ENCODE measurements around the gene SH2D3C.

The SH2D3C gene

DNA sequence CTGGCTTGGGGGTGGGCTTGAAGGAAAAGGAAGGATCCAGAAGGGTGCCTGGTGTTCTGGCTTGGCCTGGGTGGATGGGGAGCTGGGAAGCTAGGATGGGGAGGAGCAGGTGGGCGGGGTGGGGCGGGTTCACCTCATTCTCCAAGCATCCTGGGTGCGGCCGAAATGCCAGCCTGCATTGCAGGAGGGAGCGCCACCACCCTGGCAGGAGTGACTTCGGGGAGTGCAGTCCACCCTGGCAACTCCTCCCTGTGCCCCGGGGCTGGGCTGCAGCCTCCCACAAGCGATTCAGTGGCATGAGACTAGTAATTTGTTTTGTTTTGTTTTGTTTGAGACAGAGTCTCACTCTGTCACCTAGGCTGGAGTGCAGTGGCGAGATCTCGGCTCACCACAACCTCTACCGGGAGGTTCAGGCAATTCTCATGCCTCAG is 57.1 kb downstream of the SH2D3C start:
- Mint-ChIP-seq H3K27me3 (no peaks in the 10 kb centered on the region), H3K36me3 (no peaks in the 10 kb centered on the region), H3K27ac (peak overlapping the region; percentile 61), H3K4me1 (ENCODE audit: low read depth) (peaks cover 24% of the 10 kb centered on the region), H3K9me3 (ENCODE audit: low read depth) (no peaks in the 10 kb centered on the region), H3K4me3 (peak overlapping the region; percentile 35)

DNA sequence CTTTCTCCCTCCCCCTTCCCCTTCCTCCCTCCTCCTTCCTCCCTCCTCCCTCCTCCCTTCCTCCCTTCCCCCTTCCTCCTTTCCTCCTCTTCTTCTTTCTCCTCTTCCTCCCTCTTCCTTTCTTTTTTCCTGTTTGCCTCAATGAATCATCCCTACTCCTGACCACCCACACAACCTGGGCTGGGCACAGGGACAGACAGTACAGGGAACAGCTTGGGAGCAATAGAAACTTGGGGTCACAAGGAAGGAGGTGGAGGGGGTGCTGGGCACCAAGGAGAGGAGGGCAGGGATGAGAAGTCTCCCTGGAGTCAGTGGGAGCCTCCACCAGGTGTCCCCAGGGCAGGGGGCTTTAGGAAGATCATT is 57.6 kb downstream of the SH2D3C start:
- Mint-ChIP-seq H3K27me3 (no peaks in the 10 kb centered on the region), H3K9me3 (ENCODE audit: low read depth) (no peaks in the 10 kb centered on the region), H3K27ac (peak overlapping the region; percentile 79), H3K4me1 (ENCODE audit: low read depth) (peaks cover 30% of the 10 kb centered on the region), H3K4me3 (peak overlapping the region; percentile 35), H3K36me3 (no peaks in the 10 kb centered on the region)

DNA sequence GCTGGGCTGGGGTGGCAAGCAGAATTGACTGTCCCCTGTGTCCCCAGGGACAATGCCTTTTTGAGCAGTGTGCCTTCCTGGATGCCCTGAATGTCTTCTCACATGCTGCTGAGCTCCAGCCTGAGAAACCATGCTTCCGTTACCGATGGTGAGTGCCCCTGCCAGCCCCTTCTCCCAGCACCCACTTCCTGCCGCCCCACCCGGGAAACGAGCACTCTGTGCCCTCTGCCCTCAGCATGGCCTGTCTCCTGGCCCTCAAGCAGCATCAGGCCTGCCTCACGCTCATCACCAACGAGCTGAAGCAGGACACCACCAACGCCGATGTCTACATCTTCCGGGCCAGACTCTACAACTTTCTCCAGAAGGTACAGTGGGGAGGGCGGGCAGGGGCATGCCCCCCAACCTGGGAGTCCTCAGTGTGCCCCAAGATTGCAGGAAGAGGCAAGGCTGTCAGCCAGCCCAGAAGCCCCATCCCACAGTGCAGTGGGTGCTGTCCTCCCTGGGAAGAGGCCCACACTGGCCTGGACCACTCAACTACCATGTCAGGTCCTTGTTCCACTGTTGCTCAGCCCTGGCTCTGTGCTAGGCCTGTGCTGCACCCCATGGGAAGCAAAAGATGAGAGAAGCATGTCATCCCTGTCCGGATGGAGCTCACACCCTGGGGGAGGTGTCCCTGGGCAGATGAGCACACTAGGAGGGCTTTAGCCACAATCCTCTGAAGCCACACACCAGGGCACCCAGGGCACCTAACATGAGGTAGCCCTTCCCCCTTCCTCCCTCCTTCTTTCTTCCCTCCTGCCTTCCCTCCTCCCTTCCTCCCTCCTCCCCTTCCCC is 58.2 kb downstream of the SH2D3C start:
- Mint-ChIP-seq H3K9me3 (ENCODE audit: low read depth) (no peaks in the 10 kb centered on the region), H3K27ac (peak overlapping the region; percentile 90), H3K36me3 (no peaks in the 10 kb centered on the region), H3K4me1 (ENCODE audit: low read depth) (peaks cover 33% of the 10 kb centered on the region), H3K4me3 (peak overlapping the region; percentile 11), H3K27me3 (no peaks in the 10 kb centered on the region)

DNA sequence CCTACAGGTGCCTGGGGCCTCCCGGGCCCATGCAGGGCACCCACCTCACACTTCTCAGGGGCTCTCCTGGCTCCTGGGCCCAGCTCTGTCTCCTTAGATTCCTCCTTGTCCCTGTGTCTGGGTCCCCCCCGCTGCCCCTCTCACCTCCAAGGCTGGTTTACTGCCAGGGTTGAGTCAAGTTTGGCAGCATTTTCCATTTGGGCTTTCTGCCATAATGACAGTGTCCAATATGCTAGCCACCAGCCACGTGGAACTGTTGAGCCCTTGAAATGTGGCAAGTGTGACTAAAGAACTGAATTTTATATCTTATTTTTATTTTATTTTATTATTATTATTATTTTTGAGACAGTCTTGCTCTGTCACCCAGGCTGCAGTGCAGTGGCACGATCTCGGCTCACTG is 60.7 kb downstream of the SH2D3C start:
- no peak overlapping the region for H3K27ac Mint-ChIP-seq
- no peaks in the 10 kb centered on the region for H3K36me3 Mint-ChIP-seq
- H3K27me3 Mint-ChIP-seq: no peaks in the 10 kb centered on the region
- H3K9me3 Mint-ChIP-seq (ENCODE audit: low read depth): no peaks in the 10 kb centered on the region
- peaks cover 37% of the 10 kb centered on the region for H3K4me1 Mint-ChIP-seq (ENCODE audit: low read depth)
- H3K4me3 Mint-ChIP-seq: no peak overlapping the region

DNA sequence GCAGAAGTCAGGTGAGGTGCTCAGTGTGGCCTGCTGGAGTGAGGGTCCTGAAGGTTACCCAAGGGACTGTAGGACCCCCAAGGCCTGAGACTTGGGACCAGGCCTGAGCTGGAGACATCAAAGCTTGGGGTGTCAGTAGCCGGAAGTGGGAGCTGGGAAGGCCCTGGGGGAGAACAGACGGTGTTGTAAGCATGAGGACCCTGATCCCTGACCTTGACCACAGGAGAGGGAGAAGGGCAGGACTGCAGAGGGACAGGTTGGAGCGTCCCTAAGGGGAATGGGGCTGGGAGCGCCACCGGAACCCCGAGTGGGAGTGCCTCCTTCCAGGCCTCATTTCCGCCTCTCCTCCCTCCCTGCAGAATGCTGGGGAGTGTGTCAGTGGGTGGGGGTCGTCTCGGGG is 62.1 kb downstream of the SH2D3C start:
- Mint-ChIP-seq H3K27me3 (no peaks in the 10 kb centered on the region), H3K27ac (peak overlapping the region; percentile 98)

DNA sequence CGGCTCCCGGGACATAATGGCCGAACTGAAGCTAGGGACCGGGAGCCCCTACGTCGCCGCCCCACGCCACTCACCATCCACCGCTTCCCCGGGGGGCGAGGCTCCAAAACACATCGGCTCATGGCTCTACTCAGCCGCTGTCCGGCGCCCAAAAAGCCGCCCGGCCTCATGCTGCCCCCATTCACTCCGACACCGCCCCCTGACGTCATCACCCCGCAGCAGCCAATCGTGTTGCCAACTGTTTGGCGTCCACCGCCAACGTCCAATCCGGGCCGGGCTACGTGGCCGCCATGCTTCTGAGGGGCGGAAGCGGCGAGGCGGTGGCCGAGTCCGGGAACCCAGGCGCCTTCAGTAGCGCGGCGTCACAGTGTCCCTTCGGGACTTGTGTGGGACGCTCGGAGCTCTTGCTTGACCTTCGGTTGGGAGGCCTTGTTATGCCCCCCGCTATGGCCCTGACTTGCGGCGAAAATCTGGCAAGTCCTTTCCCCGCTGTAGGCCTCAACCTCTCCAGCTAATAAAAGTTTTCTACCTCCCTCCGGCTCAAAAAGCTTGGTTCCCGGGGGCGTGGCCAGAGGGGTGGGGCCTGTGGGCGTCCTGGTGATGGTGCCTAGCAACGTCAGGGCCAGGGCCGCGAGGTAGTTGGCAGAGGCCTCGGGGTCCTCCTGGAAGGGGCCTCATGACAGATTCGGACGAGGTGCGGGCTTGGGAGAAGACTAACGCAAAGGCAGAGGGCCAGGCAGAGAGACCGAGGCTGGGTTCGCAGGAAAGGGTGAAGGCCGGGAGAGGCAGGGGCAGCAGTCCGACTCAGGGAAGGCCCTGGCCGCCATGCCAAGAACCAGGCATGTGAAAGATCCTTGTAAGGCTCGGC is 62.8 kb downstream of the SH2D3C start, which contains the start of the genes PTRH1 and TTC16:
Gene PTRH1 (minus strand): TSS at position 194 of the 868 bp plus-strand sequence. CDS start 24 bp downstream, at position 170.
Gene TTC16 (plus strand): TSS at position 610 of the 868 bp plus-strand sequence. CDS start 67 bp downstream, at position 677.
- H3K36me3 Mint-ChIP-seq: no peaks in the 10 kb centered on the region
- peaks cover 42% of the 10 kb centered on the region for H3K4me1 Mint-ChIP-seq (ENCODE audit: low read depth)
- H3K27ac Mint-ChIP-seq: peak within 1 kb of the TSS; percentile 98
- H3K9me3 Mint-ChIP-seq (ENCODE audit: low read depth): no peaks in the 10 kb centered on the region
- H3K27me3 Mint-ChIP-seq: no peaks in the 10 kb centered on the region
- H3K4me3 Mint-ChIP-seq: peak within 1 kb of the TSS; percentile 100

More for the DNA sequence above, 62.1 kb downstream of the SH2D3C start:
- H3K4me3 Mint-ChIP-seq: peak overlapping the region; percentile 100
- no peaks in the 10 kb centered on the region for H3K36me3 Mint-ChIP-seq
- H3K4me1 Mint-ChIP-seq (ENCODE audit: low read depth): peaks cover 42% of the 10 kb centered on the region
- H3K9me3 Mint-ChIP-seq (ENCODE audit: low read depth): no peaks in the 10 kb centered on the region

DNA sequence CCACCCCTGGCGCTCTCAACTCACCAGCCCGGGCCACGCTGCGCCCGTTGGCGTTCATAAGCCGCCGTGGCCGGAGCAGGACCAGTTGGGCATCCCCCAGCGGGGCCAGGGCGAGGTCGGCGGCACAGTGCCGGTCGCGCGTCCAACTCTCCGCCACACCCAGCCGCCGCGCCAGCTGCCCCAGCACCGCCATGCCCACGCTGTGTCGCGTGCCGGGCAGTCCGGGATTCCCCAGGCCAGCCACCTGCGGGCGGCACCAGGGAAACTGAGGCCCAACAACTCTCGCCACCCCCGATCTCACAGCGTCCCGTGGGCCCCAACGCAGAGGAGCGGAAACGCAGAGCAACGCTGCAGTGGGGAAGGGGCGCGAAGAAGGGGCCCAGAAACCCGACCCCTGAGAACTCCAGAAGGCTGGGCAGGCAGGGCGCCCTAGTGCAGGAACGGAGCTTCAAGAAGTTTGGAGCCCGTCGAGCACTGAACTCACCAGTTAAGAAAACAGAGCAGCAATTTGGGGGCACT is 63.5 kb downstream of the SH2D3C start:
- H3K4me1 Mint-ChIP-seq (ENCODE audit: low read depth): peaks cover 44% of the 10 kb centered on the region
- H3K27ac Mint-ChIP-seq: peak overlapping the region; percentile 98

DNA sequence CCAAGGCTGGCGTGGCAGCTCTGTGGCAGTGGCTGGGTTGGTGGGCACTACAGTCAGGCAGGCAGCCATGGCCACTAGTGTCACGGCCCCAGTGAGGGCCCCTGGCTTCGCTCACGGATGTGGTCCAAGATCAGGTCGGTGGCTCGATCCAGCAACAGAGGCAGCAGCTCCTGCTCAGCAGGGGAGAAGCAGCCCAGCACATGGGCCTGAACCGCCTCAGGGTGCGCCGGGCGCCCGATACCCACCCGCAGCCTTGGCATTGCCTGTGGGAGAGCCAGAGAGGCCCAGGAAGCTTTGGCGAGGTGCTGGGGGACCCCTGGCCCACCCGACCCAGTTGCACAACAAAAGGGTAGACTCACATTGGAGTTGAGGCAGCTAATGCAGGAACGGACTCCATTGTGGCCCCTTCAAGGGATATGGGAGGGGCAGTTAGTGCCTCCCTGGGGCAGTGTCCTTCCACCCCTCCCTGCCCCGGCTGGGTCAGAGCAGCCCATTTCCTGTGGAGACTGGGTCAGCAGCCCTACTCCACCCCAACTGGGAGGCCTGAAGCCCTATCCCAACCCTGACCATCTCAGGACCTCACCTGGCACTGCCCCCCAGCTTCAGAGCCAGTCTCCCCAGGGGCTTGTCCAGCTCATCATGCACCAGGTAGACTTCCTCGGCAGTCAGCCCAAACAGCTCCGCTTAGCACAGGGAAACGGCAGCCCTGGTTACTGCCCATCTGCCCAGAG is 64.3 kb downstream of the SH2D3C start:
- Mint-ChIP-seq H3K4me1 (ENCODE audit: low read depth) (peaks cover 36% of the 10 kb centered on the region), H3K36me3 (no peaks in the 10 kb centered on the region), H3K27ac (peak overlapping the region; percentile 34), H3K27me3 (no peaks in the 10 kb centered on the region), H3K4me3 (peak overlapping the region; percentile 85), H3K9me3 (ENCODE audit: low read depth) (no peaks in the 10 kb centered on the region)

More for the DNA sequence above, 63.5 kb downstream of the SH2D3C start:
- Mint-ChIP-seq H3K9me3 (ENCODE audit: low read depth) (no peaks in the 10 kb centered on the region), H3K36me3 (no peaks in the 10 kb centered on the region), H3K27me3 (no peaks in the 10 kb centered on the region), H3K4me3 (peak overlapping the region; percentile 100)

DNA sequence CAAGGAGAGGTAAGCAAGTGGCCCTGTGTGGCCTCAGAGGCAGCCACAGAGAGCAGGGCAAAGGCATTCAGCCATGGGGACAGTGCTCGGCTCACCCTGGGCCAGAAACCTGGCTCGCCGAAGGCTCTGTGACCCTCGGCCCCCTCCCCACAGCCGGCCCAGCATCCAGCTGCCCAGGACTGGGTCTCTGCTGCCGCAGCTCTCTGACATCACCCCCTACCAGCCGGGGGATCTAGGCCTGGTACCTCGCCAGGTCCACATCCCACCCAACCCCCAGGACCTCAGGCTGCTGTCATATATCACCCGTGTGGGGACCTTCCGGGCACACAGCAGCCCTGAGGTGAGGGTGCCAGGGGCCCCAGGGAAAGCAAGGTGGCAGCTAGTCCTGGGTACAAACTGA is 65.6 kb downstream of the SH2D3C start:
- H3K9me3 Mint-ChIP-seq (ENCODE audit: low read depth): no peaks in the 10 kb centered on the region
- H3K27ac Mint-ChIP-seq: no peak overlapping the region
- no peak overlapping the region for H3K4me3 Mint-ChIP-seq

DNA sequence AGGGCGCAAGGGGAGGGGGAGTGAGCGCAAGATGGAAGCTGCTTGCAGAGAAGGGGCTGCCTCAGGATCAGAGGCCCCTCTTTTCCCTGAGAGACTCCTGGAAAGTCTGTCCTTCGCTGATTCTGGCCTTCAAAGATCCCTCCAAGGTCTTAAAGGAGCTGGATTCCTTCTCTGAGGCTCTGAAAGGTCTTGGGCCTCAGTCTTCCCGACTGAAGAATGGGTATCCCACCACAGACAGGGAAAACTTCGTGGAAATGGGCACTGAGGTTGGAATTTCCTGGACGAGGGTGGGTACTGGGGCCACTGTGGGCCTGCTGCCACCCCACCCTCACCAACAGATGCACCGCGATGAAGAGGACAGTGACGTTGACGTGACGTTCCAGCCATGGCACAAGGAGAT is 66.1 kb downstream of the SH2D3C start:
- H3K4me3 Mint-ChIP-seq: no peak overlapping the region
- H3K27me3 Mint-ChIP-seq: no peaks in the 10 kb centered on the region
- peaks cover 2% of the 10 kb centered on the region for H3K36me3 Mint-ChIP-seq
- no peak overlapping the region for H3K27ac Mint-ChIP-seq
- no peaks in the 10 kb centered on the region for H3K9me3 Mint-ChIP-seq (ENCODE audit: low read depth)
- peaks cover 39% of the 10 kb centered on the region for H3K4me1 Mint-ChIP-seq (ENCODE audit: low read depth)

More for the DNA sequence above, 65.6 kb downstream of the SH2D3C start:
- Mint-ChIP-seq H3K27me3 (no peaks in the 10 kb centered on the region), H3K36me3 (peaks cover 2% of the 10 kb centered on the region), H3K4me1 (ENCODE audit: low read depth) (peaks cover 34% of the 10 kb centered on the region)

DNA sequence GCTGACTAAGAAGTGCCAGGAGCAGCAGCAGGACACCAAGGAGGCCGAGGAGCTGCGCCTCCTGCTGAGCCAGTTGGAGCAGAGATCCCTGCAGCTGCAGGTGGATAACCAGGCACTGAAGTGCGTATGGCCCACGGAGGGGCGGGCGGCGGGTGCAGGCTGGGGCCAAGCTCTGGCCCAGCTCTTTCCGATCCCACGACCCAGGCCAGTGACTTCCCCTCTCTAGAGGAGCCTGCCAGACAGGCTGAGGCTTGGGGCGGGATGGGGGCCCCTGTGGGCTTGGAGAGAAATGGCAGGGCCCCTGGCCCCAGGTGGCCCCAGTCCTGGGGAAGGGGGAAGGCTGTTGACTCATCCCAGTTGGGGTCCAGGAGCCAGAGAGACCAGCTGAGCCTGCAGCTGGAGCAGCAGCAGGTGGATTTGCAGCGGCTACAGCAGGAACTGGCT is 66.6 kb downstream of the SH2D3C start:
- peaks cover 2% of the 10 kb centered on the region for H3K36me3 Mint-ChIP-seq
- no peak overlapping the region for H3K4me3 Mint-ChIP-seq
- H3K4me1 Mint-ChIP-seq (ENCODE audit: low read depth): peaks cover 44% of the 10 kb centered on the region
- no peaks in the 10 kb centered on the region for H3K9me3 Mint-ChIP-seq (ENCODE audit: low read depth)
- H3K27ac Mint-ChIP-seq: no peak overlapping the region
- H3K27me3 Mint-ChIP-seq: no peaks in the 10 kb centered on the region

DNA sequence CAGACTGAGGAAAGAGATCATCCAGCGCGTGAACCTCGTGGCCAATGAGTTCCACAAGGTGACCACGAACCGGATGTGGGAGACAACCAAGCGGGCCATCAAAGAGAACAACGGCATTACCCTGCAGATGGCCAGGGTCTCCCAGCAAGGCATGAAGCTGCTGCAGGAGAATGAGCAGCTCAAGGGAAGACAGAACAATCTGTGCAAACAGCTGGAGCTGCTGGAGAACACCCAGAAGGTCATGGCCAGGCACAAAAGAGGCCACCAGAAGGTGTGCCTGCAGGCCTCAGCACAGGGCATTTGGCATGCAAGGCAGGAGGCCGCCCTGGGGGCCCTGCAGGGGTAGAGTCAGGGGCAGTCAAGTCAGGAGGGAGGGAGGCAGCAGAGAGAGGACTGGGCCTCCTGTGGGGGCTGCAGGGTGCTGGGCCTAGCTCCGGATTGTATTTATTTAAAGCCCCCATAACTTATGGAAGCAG is 67.2 kb downstream of the SH2D3C start:
- peak overlapping the region; percentile 31 for H3K4me3 Mint-ChIP-seq

DNA sequence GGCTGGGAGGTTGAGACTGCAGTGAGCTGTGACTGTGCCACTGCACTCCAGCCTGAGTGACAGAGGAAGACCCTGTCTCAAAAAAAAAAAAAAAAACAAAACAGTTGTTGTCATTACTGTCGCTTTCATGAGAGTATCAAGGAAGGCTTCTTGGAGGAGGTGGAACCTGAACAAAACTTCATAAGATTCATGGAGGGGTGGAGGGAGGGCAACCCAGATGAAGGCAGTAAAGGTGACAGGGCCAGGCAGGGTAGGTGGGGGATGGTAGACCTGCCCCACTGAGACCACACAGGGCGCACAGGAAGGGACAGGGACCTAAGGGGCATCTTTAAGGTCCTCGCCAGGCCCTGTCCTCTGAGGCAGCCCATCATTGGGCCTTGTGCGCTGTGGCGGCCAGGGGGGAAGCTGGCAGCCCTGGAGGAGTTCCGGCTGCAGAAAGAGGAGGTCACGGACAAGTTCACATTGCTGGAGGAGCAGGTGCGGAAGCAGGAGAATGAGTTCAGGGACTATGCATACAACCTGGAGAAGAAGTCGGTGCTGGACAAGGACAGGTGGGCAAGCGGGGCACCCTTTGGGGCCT is 68.2 kb downstream of the SH2D3C start:
- Mint-ChIP-seq H3K27ac (no peak overlapping the region), H3K4me3 (no peak overlapping the region), H3K9me3 (ENCODE audit: low read depth) (no peaks in the 10 kb centered on the region), H3K36me3 (peaks cover 2% of the 10 kb centered on the region), H3K27me3 (no peaks in the 10 kb centered on the region), H3K4me1 (ENCODE audit: low read depth) (peaks cover 38% of the 10 kb centered on the region)

More for the DNA sequence above, 67.2 kb downstream of the SH2D3C start:
- H3K9me3 Mint-ChIP-seq (ENCODE audit: low read depth): no peaks in the 10 kb centered on the region
- no peaks in the 10 kb centered on the region for H3K27me3 Mint-ChIP-seq
- H3K4me1 Mint-ChIP-seq (ENCODE audit: low read depth): peaks cover 44% of the 10 kb centered on the region
- no peak overlapping the region for H3K27ac Mint-ChIP-seq
- H3K36me3 Mint-ChIP-seq: peaks cover 2% of the 10 kb centered on the region
